ENCODE data around the gene RNU7-1.
A peak's percentile ranks its signal among the peaks of the same experiment; 100 is the strongest.
"Not testable (repeated sequence)": the region's sequence is repeated elsewhere in the genome, so short reads cannot be mapped to it uniquely, and the experiment has no call there.

Gene RNU7-1

GRCh38 chr12:6943722-6944380 lies at the start of gene RNU7-1, which contains the start of gene C12orf57:
Gene RNU7-1, plus strand, starts transcription at chr12:6943816.
Gene C12orf57, plus strand, starts transcription at chr12:6944022. Its CDS starts 100 bp downstream, at chr12:6944122.
- DNase-seq: peak; percentile 92

GRCh38 chr12:6894321-6894720 lies 49.3 kb upstream of the RNU7-1 start:
- no peak for DNase-seq

GRCh38 chr12:6896846-6897435 lies 46.7 kb upstream of the RNU7-1 start:
- no peak for DNase-seq

- DNase-seq: no peak
Measured at GRCh38 chr12:6899427-6899826, 44.2 kb upstream of the RNU7-1 start.

- DNase-seq: no peak
Measured at GRCh38 chr12:6899837-6900519, 43.6 kb upstream of the RNU7-1 start.

- DNase-seq: no peak
Measured at GRCh38 chr12:6902448-6902847, 41.2 kb upstream of the RNU7-1 start.

GRCh38 chr12:6903722-6904121 lies 39.9 kb upstream of the RNU7-1 start:
- DNase-seq: no peak

- DNase-seq: peak; percentile 99
Measured at GRCh38 chr12:6904280-6905276, 39.0 kb upstream of the RNU7-1 start, which contains the start of gene LRRC23. Gene LRRC23, plus strand, starts transcription at chr12:6904822. Its CDS starts 812 bp downstream, at chr12:6905634.

- no peak for DNase-seq
Measured at GRCh38 chr12:6905414-6906040, 38.1 kb upstream of the RNU7-1 start.

GRCh38 chr12:6908141-6908540 lies 35.5 kb upstream of the RNU7-1 start:
- not testable (repeated sequence) for DNase-seq

GRCh38 chr12:6909421-6910145 lies 34.0 kb upstream of the RNU7-1 start:
- DNase-seq: no peak

- DNase-seq: no peak
Measured at GRCh38 chr12:6912164-6912935, 31.3 kb upstream of the RNU7-1 start.

- peak; percentile 94 for DNase-seq
Measured at GRCh38 chr12:6914246-6914946, 29.2 kb upstream of the RNU7-1 start, which contains the start of gene ENO2. Gene ENO2, plus strand, starts transcription at chr12:6914580. Its CDS starts 1,253 bp downstream, at chr12:6915833.

GRCh38 chr12:6914947-6915788 lies 28.4 kb upstream of the RNU7-1 start:
- no peak for DNase-seq

- DNase-seq: no peak
Measured at GRCh38 chr12:6915789-6916285, 27.8 kb upstream of the RNU7-1 start.

- no peak for DNase-seq
Measured at GRCh38 chr12:6916426-6917200, 27.0 kb upstream of the RNU7-1 start.

GRCh38 chr12:6917491-6918231 lies 26.0 kb upstream of the RNU7-1 start:
- no peak for DNase-seq

All from activated effector memory CD4-positive, alpha-beta T cell treated with anti-CD3 and anti-CD28 coated beads, Interleukin-2, amount 50 U/mL, for 16 hours (primary cell).